Measurements from ENCODE around the gene OTOG.

- TF ChIP-seq, protein P1, sequence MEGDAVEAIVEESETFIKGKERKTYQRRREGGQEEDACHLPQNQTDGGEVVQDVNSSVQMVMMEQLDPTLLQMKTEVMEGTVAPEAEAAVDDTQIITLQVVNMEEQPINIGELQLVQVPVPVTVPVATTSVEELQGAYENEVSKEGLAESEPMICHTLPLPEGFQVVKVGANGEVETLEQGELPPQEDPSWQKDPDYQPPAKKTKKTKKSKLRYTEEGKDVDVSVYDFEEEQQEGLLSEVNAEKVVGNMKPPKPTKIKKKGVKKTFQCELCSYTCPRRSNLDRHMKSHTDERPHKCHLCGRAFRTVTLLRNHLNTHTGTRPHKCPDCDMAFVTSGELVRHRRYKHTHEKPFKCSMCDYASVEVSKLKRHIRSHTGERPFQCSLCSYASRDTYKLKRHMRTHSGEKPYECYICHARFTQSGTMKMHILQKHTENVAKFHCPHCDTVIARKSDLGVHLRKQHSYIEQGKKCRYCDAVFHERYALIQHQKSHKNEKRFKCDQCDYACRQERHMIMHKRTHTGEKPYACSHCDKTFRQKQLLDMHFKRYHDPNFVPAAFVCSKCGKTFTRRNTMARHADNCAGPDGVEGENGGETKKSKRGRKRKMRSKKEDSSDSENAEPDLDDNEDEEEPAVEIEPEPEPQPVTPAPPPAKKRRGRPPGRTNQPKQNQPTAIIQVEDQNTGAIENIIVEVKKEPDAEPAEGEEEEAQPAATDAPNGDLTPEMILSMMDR (IDR thresholded peaks at IDR 0.05) = no peak
- TF ChIP-seq POLR2A (IDR thresholded peaks at IDR 0.05) = no peak
These were observed 104.0 kb downstream of the OTOG start for GRCh38 chr11:17651061-17651460.

All from Peyer's patch (tissue), 4 donors.